Measurements from ENCODE around the gene JUND.

DNA sequence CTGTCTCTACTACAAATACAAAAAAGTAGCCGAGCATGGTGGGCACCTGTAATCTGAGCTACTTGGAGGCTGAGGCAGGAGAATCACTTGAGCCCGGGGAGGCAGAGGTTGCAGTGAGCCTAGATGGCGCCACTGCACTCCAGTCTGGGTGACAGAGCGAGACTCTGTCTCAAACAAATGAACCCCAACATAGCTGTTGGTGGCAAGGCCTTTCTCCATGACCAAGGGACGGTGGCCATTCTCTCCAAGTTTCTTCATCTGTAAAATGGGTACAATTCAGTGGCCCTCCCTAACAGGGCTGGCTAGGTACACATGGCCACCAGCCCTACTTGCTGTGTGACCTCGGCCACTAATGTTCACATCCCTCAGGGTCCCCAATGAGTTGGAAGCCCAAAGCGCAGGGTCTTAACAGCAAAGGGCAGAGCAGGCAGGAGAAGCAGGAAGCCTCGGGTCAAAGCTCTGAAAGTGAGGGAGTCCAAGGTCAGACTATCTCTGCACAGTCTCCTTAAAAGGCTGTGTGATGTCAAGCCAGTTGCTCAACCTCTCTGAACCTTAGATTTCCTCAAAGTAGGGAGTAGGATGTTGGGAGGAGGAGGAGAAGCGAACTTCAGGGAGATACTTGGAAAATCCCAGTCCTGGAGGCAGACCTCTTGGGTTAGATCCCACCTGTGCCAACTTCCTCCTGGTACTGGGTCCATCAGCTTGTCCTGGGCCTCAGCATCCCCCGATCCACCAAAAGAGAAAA is 2.7 kb downstream of the JUND start:
- no peak for TF ChIP-seq L3MBTL2 (conservative IDR thresholded peaks at IDR 0.05)
- TF ChIP-seq BHLHE40 (IDR thresholded peaks at IDR 0.05; ENCODE audit: borderline replicate concordance), result no peak
- no peak for TF ChIP-seq SP1 (IDR thresholded peaks at IDR 0.05)
- TF ChIP-seq FOXA1 (IDR thresholded peaks at IDR 0.05), result no peak
- no peak for TF ChIP-seq FOXM1 (IDR thresholded peaks at IDR 0.05; ENCODE audit: borderline replicate concordance)
- TF ChIP-seq LEF1 (IDR thresholded peaks at IDR 0.05; ENCODE audit: borderline replicate concordance), result no peak
- no peak for TF ChIP-seq ZNF384 (IDR thresholded peaks at IDR 0.05)
- no peak for TF ChIP-seq FOXK2 (IDR thresholded peaks at IDR 0.05)
- TF ChIP-seq CTBP1 (IDR thresholded peaks at IDR 0.05; ENCODE audit: borderline replicate concordance), result no peak
